B cell (primary cell): ENCODE measurements around the gene CCDC141.

Source experiments
- EZH2 ChIP-seq: IDR thresholded peaks from 2 replicates; pipeline ENCODE4 v1.6.1; 2012; ENCODE audit warnings: borderline replicate concordance, low read depth, mild to moderate bottlenecking, moderate library complexity, low read length; ENCODE audit not compliant: insufficient read depth, poor library complexity, severe bottlenecking
- TF ChIP-seq, protein P1 (sequence below): fragments of 200-600 bp; IDR thresholded peaks from one replicate; pipeline ENCODE4 v1.8.0; 2022; ENCODE audit warnings: antibody characterized with exemption, mild to moderate bottlenecking

DNA sequence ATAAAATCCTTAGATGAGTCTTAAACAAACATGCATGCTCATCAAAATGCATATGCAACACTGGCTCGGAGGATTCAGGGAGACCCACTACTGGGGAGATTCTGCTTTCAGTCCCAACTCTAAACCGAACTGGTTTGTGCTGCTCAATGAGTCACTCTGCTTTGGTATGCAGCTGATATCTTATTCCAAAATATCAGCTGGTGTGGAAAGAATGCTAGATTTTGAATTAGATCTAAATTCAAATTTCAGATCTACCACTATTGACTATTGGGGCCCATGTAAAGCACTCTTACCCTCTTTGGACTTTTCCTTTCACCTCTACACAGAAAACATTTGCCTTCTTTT lies 203.5 kb downstream of the CCDC141 start:
- TF ChIP-seq, protein P1, sequence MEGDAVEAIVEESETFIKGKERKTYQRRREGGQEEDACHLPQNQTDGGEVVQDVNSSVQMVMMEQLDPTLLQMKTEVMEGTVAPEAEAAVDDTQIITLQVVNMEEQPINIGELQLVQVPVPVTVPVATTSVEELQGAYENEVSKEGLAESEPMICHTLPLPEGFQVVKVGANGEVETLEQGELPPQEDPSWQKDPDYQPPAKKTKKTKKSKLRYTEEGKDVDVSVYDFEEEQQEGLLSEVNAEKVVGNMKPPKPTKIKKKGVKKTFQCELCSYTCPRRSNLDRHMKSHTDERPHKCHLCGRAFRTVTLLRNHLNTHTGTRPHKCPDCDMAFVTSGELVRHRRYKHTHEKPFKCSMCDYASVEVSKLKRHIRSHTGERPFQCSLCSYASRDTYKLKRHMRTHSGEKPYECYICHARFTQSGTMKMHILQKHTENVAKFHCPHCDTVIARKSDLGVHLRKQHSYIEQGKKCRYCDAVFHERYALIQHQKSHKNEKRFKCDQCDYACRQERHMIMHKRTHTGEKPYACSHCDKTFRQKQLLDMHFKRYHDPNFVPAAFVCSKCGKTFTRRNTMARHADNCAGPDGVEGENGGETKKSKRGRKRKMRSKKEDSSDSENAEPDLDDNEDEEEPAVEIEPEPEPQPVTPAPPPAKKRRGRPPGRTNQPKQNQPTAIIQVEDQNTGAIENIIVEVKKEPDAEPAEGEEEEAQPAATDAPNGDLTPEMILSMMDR, result no peak
- no peak for TF ChIP-seq EZH2
